Measurements from ENCODE around the gene FAF1.

FAF1 gene

DNA sequence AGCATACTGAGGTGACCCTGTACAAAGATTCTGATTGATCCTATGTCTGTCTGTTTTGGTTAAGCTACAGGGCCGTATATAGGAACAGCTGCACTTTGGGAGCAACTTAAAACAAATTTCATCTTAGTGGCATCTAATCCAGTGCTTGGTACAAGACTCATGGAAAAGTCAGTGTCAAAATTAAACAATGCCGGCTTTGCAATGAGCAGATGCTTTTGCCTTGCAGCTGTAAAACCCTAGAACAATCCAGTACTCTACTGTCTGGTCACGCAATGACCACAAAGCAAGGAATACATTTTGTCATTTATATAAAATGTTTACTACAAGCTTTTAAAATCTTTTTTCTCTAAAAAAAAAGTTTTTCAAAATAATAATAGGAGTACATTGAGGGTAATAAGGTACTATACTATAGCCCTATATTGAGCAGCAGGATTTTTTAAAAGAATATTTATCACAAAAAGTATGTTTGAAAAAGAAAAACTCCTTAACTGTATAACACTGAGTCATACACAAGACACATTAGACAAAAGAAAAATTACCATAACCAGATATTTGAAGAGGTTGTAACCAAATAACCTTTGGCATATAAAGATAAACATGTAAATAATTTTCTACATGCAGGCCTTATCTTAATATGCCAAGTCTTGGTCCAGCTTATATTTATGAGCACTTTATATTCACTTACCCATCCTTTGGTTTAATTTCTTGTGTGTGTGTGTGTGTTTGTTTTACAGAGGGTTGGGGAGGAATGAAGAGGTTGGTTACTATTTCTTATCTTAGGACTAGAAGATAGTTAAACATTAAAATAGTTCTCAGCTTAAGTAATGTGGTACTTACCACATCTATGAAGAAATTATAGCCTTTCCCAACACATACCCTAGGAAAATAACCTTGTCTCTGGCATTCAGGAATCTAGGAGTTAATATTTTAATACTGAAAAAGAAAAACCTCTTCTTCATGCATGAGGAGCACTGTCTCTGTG is 262.3 kb downstream of the FAF1 start:
- TF ChIP-seq, protein P1, sequence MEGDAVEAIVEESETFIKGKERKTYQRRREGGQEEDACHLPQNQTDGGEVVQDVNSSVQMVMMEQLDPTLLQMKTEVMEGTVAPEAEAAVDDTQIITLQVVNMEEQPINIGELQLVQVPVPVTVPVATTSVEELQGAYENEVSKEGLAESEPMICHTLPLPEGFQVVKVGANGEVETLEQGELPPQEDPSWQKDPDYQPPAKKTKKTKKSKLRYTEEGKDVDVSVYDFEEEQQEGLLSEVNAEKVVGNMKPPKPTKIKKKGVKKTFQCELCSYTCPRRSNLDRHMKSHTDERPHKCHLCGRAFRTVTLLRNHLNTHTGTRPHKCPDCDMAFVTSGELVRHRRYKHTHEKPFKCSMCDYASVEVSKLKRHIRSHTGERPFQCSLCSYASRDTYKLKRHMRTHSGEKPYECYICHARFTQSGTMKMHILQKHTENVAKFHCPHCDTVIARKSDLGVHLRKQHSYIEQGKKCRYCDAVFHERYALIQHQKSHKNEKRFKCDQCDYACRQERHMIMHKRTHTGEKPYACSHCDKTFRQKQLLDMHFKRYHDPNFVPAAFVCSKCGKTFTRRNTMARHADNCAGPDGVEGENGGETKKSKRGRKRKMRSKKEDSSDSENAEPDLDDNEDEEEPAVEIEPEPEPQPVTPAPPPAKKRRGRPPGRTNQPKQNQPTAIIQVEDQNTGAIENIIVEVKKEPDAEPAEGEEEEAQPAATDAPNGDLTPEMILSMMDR (IDR thresholded peaks at IDR 0.05; ENCODE audit: extremely low read depth, missing control alignments), result no peak
- DNase-seq (ENCODE audit: low spot score), result no peak

DNA sequence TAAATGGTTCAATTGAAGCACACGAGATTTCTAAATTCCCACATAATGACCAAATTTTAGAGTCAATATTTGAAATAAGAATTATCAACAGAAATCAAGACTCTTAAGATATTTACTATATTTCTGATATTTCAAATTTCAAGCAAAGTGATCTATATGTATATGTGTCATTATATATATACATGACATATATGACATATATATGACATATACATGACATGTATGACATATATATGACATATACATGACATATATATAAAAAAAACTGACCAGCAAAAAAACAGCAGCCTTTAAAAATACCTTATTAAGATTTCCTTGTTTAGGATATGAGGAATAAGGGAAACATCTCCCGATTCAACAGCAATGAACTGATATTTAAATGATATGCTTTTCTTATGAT is 266.2 kb downstream of the FAF1 start:
- no peak for DNase-seq (ENCODE audit: low spot score)
- TF ChIP-seq, protein P1 (IDR thresholded peaks at IDR 0.05; ENCODE audit: extremely low read depth, missing control alignments), result no peak

DNA sequence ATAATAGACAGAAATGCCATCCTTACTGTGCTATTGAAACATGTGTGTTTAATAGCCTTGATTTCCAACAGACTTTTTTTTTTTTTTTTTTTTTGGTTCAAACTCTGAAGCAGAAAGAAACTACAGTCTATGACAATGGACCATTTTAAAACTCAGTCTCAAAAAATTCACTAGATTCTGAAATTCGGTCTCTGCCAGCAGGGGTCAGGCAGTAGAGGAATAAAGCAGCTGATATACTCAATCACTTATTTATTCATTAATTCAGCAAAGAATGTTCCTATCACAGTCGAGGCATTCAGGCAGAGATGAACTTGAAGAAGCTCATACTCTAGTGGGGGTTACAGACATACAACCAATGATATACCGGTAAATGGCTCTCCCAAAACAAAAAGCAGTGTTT is 275.9 kb downstream of the FAF1 start:
- DNase-seq (ENCODE audit: low spot score), result no peak
- TF ChIP-seq, protein P1 (IDR thresholded peaks at IDR 0.05; ENCODE audit: extremely low read depth, missing control alignments), result no peak

DNA sequence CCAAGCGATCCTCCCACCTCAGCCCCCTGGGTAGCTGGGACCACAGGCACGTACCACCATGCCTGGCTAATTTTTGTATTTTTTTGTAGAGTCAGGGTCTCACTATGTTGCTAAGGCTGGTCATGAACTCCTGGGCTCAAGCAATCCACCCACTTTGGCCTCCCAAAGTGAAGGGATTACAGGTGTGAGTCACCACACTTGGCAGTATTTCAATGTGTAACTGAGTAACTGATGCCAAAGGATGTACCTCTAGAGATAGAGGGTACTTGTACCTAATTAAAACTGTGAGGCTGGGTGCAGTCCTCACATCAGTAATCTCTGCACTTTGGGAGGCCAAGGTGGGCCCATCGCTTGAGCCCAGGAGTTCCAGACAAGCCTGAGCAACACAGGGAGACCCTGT is 278.1 kb downstream of the FAF1 start:
- DNase-seq (ENCODE audit: low spot score), result no peak

DNA sequence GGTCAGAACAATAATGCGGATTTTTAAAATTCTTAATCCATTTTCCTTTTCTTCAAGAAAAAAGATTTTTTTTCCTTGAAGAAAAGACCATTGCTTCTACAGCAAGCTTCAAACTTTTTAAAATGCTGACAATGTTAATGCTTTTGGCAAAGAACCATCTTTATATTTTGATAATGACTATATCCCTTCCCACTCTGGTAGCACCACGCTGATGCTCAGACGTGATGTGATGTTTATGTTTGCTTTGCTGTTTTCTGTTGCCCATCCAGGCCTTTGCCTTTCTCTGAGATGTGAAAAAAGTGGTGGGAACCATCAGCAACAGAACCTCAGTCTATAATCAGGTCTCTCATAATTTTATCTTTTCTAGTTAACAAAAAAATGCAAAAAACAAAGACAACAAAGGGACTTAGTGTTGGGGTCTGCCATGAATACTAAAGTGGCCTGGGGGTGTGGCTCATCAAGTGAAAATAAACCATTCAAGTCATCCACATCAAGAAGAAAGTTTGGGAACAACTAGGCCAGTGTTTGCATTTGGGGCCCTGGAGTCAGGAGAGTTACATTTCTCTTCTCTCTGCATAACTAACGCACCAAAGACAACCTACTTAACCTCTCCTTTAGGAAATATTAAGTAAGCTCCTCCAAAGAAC is 292.2 kb downstream of the FAF1 start:
- DNase-seq (ENCODE audit: low spot score), result no peak

More for the DNA sequence above, 278.1 kb downstream of the FAF1 start:
- TF ChIP-seq, protein P1 (IDR thresholded peaks at IDR 0.05; ENCODE audit: extremely low read depth, missing control alignments), result no peak

DNA sequence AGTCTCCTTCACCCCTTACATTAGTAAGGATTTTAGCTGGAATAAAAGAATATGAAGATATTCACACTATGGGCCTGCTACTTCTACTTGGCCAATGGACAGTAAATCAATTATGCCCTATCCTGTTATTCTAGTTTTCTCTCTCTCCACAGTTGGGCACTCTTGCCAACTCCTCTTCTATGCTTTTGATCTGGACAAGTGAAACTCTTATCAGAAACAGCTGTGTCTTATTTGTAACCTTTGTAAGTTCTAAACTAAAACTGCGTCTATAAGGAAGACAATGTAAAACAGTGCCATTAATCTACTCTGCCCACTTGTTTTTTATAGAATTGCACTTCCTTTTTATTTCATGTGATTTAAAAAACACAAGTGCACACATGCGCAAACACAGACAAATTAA is 292.8 kb downstream of the FAF1 start:
- TF ChIP-seq, protein P1 (IDR thresholded peaks at IDR 0.05; ENCODE audit: extremely low read depth, missing control alignments), result no peak
- DNase-seq (ENCODE audit: low spot score), result no peak

More for the DNA sequence above, 292.2 kb downstream of the FAF1 start:
- TF ChIP-seq, protein P1 (IDR thresholded peaks at IDR 0.05; ENCODE audit: extremely low read depth, missing control alignments), result no peak

DNA sequence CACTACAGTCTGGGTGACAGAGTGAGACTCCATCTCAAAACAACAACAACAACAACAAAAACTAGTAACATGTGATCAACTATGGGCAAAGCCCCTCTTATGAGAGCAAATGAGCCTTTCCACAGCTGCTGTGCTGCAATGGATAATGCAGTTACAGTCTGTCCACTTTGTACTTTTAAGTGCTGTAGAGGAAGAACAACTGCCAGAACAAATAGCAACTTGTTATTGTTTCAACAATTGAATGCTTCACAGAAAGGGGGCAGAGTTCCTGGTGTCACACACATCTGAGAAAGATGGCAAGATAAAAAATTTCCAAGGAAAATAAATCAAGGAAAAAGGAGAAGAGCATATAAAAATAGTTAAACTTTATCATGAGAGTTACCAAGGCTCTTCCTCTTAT is 293.2 kb downstream of the FAF1 start:
- TF ChIP-seq, protein P1 (IDR thresholded peaks at IDR 0.05; ENCODE audit: extremely low read depth, missing control alignments), result no peak
- DNase-seq (ENCODE audit: low spot score), result no peak

Data from GM20000 (cell line).